Measurements from ENCODE around the gene PSMB1. TPM values are rescaled to one million over a fixed set of nuclear protein-coding genes. Genes with fewer than 3 reads are reported as not detected.

Gene PSMB1
- total and polyA plus RNA-seq, 9 of the 15 experiments (the other 6 are each of a cell fraction or from before 2014, with no cell fraction given) = 447 to 2,953 (median 884) TPM

- TF ChIP-seq CUX1 (CRISPR knock-in tag; IDR thresholded peaks at IDR 0.05) (no peak), NFRKB (IDR thresholded peaks at IDR 0.05; ENCODE audit: low read depth) (no peak), YBX1 (IDR thresholded peaks at IDR 0.05) (no peak), GTF2A2 (tag; IDR thresholded peaks at IDR 0.05) (0 out of 2 replicates have a peak, but pooled peaks have one; percentile 32), POLR2H (tag; IDR thresholded peaks at IDR 0.05; ENCODE audit: low read depth) (0 out of 2 replicates have a peak, but pooled peaks have one; percentile 68), SMARCE1 (IDR thresholded peaks at IDR 0.05) (no peak), ZNF143 (CRISPR knock-in tag; IDR thresholded peaks at IDR 0.05) (no peak), HNRNPK (IDR thresholded peaks at IDR 0.05; ENCODE audit: low read depth, low read length, poor library complexity, severe bottlenecking) (no peak), CBFB (CRISPR knock-in tag; IDR thresholded peaks at IDR 0.05) (no peak), CBX1 (IDR thresholded peaks at IDR 0.05; ENCODE audit: low read depth) (peak; percentile 80), HMBOX1 (IDR thresholded peaks at IDR 0.05) (no peak), SRSF7 (optimal IDR thresholded peaks at IDR 0.05; ENCODE audit: low read depth, low read length) (no peak), ARID2 (IDR thresholded peaks at IDR 0.05) (no peak), KLF16 (IDR thresholded peaks at IDR 0.05) (no peak), BRD4 (IDR thresholded peaks at IDR 0.05) (no peak), ZNF395 (CRISPR knock-in tag; IDR thresholded peaks at IDR 0.05) (peak; percentile 92), ZNF561 (CRISPR knock-in tag; conservative IDR thresholded peaks at IDR 0.05) (no peak), ZNF518B (CRISPR knock-in tag; IDR thresholded peaks at IDR 0.05) (no peak)
Measured at GRCh38 chr6:170584181-170584953, 31.3 kb upstream of the PSMB1 start, which contains the start of gene PDCD2 (continued).

Measured in K562 (cell line).